H1 (cell line): ENCODE data around the gene COIL. TPM values are rescaled to one million over a fixed set of nuclear protein-coding genes. Genes with fewer than 3 reads are reported as not detected.

ENCODE experiments used
- microRNA counts: library from miRNA; unstranded; fragments of <30 nt; microRNA quantifications from one replicate; lab custom pipeline; 2015
- polyA plus RNA-seq, 7 experiments: library from polyadenylated mRNA; depleted of rRNA in 3 of 7; stranded (reverse) in 5 of 7; unstranded in 2 of 7; fragments of >200 nt in 5 of 7; fragments of 200-250 nt in 2 of 7; gene quantifications; 1 replicate in 5 of 7; 2 replicates in 1 of 7; 4 replicates in 1 of 7; pipeline versions ENCODE4 v1.2.1 to v1.2.3, GENCODE V29; 2011 to 2013; ENCODE audit warnings: missing spikeins in 2 of 7, mixed read lengths in 2 of 7
- total RNA-seq: library from RNA; stranded (reverse); fragmentation: NEBNext Ultra II Directional; extraction: Animal tissue kit (Norgen Biotek cat#: 25700); gene quantifications from 2 replicates; pipeline ENCODE4 v1.2.1, GENCODE V29; 2021

COIL gene
- total and polyA plus RNA-seq, 2 of the 8 experiments (the other 6 are each of a cell fraction or from before 2014, with no cell fraction given) = 5.2 to 23.6 TPM

MicroRNA genes within 50 kb of the gene (microRNA counts, 767-probe panel; counts per million panel counts)
- 879 counts per million, percentile 95 among the panel's probes with 10 or more counts for microRNA hsa-miR-3614-5p (lab: Ali Mortazavi, UCI)

Other genes with a start within 250 kb of the COIL start
- gene C17orf67, start 127.1 kb downstream of the COIL start, total RNA-seq = 1.9 and 2.2 TPM in 2 replicates
- gene C17orf67, start 127.1 kb downstream of the COIL start, polyA plus RNA-seq (2011; rRNA removed) = 0.52 and 0.67 TPM in 2 replicates
- gene DGKE, start 126.9 kb downstream of the COIL start, total RNA-seq = 7.4 and 7.7 TPM in 2 replicates
- gene DGKE, start 126.9 kb downstream of the COIL start, polyA plus RNA-seq (2011; rRNA removed) = 1.7 and 3.1 TPM in 2 replicates
- 37.3 and 38.9 TPM in 2 replicates for gene TRIM25, start 47.0 kb downstream of the COIL start, total RNA-seq
- 16.6 and 23.0 TPM in 2 replicates for gene TRIM25, start 47.0 kb downstream of the COIL start, polyA plus RNA-seq (2011; rRNA removed)
- gene SCPEP1, start 17.1 kb upstream of the COIL start, total RNA-seq = 48.8 and 52.6 TPM in 2 replicates
- gene SCPEP1, start 17.1 kb upstream of the COIL start, polyA plus RNA-seq (2011; rRNA removed) = 26.8 and 30.7 TPM in 2 replicates
- gene AKAP1, start 124.2 kb upstream of the COIL start, total RNA-seq = 110 and 120 TPM in 2 replicates
- 156 and 195 TPM in 2 replicates for gene AKAP1, start 124.2 kb upstream of the COIL start, polyA plus RNA-seq (2011; rRNA removed)